Prostate gland (tissue), 2 donors: Measurements from ENCODE around the gene EIF5B.

Source experiments
- POLR2A ChIP-seq: fragments of 450-650 bp; IDR thresholded peaks from one replicate; pipeline ENCODE4 v1.6.1; 2016; ENCODE audit warnings: antibody characterized with exemption, mild to moderate bottlenecking
- POLR2AphosphoS5 ChIP-seq: sonication (generic); formaldehyde crosslinking; IDR thresholded peaks from one replicate; pipeline ENCODE4 v1.6.1; 2017; ENCODE audit warnings: antibody characterized with exemption
- TF ChIP-seq, protein P1 (sequence below), 4 experiments: fragments of 200-600 bp in 2 of 4; fragments of 450-650 bp in 2 of 4; sonication (generic) in 2 of 4; IDR thresholded peaks; 1 replicate in 3 of 4; 2 replicates in 1 of 4; pipeline ENCODE4 v1.5.1; 2016 to 2019; ENCODE audit warnings: antibody characterized with exemption in 4 of 4, mild to moderate bottlenecking in 2 of 4, moderate library complexity in 2 of 4

- TF ChIP-seq POLR2A = no peak
- TF ChIP-seq, protein P1, sequence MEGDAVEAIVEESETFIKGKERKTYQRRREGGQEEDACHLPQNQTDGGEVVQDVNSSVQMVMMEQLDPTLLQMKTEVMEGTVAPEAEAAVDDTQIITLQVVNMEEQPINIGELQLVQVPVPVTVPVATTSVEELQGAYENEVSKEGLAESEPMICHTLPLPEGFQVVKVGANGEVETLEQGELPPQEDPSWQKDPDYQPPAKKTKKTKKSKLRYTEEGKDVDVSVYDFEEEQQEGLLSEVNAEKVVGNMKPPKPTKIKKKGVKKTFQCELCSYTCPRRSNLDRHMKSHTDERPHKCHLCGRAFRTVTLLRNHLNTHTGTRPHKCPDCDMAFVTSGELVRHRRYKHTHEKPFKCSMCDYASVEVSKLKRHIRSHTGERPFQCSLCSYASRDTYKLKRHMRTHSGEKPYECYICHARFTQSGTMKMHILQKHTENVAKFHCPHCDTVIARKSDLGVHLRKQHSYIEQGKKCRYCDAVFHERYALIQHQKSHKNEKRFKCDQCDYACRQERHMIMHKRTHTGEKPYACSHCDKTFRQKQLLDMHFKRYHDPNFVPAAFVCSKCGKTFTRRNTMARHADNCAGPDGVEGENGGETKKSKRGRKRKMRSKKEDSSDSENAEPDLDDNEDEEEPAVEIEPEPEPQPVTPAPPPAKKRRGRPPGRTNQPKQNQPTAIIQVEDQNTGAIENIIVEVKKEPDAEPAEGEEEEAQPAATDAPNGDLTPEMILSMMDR (IDR thresholded peaks at IDR 0.05) = no peak
- no peak for TF ChIP-seq POLR2AphosphoS5
Observed at GRCh38 chr2:99348173-99348572, 11.0 kb downstream of the EIF5B start.
